GF-D8 (cell line): Measurements from ENCODE around the gene SMAD5.

Experiments used
- DNase-seq: peaks from one replicate; lab custom pipeline; 2025; lab: John Stamatoyannopoulos, UW

The SMAD5 gene

DNA sequence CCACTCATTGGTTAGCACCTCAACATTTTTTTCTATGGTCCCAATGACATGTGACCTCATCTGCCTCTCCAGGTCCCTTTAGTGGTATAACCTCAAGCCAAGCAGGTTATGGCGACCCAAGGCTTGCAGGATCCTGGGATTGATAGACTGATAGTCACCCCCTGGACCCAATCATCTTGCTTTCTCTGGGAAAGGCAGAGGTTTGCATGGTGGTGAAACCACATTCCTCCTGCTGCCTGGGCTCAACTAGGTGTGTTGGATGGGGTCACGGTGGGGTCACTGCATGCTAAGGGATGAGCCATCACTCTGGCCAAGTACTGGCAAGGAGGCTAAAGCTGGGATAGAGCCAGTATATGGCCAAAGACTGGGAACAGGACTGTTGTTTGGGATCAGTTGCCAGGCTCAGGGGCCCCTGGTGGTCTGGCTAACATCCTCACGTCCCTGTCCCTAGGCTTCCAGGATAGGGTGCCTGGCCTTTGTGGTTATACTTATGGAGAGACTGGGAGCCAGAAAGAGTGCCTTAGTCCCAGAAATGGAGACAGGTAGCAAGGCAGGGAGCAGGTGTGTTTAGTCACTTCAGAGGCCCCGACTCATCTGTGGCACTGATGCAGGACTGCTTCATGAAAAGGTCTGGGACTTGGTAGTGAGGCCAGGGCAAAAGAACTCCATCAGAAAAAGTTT, 65.0 kb downstream of the SMAD5 start:
- no peak for DNase-seq

DNA sequence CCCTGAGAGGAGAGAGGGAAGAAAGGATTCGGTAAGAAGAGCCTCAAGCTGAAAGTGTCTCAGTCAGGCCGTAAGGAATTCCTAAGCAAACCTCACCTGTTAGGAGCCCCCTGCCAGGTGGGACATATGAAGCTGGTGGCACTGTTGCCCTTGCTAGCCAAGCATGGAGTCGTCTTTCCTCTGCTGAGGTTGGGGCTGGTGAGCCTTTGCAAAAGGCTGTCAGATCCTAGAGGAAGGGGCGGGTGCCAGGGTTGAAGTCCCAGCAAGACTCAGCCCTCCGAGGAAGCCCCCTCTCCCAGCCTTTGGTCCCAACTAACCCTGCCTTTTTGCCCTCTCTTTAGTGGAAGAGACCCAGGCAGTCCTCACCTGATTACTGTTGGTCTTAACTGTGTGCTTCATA, 65.8 kb downstream of the SMAD5 start:
- no peak for DNase-seq

DNA sequence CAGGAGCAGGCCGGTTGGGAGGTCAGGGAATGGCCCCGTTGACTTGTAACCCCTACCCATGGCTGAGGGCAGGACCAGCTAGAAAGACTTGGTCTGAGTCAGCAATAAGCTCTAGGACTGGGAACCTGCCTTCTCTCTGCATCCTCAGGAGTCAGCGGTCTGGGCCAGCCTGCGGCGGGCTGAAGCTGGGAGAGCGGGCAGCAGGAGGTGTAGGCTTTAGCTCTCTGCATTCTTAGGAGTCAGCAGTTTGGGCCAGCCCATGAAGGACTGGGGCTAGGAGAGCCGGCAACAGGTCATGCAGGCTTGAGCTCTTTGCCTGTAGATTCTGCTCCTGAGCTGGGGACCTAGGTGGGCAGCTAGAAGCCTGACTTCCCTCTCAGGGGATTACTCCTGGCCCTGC, 66.8 kb downstream of the SMAD5 start:
- DNase-seq = no peak

DNA sequence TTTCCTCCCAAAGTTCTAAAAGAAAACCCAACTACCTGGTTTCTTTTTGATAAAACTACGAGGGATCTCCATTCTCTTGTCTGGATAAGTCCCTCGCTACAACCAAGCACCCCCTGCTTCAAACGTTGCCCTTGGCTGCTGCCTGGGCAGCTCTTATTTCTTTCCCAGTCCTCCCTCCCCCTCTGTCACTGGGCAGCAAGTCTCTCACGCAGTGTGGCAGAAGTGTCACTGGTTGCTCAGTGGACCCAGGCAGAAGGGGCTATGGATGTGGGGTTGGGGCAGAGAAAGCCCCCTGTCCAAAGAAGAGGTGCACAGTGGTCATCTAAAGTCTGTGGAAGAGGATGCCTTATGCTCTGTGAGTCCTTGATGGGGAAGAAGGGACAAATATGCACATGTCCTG, 67.5 kb downstream of the SMAD5 start:
- DNase-seq = no peak

DNA sequence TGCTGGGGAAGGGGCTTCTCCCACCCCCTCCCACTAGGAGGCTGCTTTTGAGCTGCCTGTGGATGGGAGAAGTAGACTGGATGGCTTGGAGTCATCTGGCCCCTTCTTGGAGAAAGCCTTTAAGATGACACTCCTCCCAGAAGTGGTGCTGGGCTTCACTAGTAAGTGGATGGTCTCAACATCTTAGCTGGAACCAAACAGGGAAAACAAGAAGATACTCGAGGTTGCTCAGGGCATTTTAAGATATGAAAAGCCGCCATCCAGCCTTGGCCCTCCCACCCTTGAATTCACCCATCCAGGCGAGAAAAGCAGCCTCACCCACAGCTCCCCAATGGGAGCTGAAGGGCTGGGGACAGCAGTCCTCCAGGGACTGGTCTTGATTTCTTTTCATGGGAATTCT, 68.1 kb downstream of the SMAD5 start:
- DNase-seq = no peak

DNA sequence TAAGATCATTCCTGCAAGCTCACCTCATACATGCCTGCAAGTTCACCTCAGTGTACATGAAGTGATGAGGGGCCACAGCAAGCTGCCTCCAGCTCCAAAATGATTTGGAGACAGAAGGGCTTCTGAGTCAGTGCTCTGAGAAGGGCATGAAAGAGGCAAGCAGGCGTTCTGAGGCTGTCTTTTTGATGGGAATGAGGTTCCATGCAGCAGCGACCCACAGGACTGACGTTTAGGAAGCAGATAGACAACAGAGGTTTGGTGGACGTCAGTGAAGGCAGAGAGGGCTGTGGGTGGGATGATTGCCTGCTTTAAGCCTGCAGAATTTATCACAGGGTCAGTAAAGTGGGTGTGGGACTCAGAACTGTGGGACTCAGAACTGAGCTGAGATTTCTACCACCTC, 69.2 kb downstream of the SMAD5 start:
- no peak for DNase-seq

DNA sequence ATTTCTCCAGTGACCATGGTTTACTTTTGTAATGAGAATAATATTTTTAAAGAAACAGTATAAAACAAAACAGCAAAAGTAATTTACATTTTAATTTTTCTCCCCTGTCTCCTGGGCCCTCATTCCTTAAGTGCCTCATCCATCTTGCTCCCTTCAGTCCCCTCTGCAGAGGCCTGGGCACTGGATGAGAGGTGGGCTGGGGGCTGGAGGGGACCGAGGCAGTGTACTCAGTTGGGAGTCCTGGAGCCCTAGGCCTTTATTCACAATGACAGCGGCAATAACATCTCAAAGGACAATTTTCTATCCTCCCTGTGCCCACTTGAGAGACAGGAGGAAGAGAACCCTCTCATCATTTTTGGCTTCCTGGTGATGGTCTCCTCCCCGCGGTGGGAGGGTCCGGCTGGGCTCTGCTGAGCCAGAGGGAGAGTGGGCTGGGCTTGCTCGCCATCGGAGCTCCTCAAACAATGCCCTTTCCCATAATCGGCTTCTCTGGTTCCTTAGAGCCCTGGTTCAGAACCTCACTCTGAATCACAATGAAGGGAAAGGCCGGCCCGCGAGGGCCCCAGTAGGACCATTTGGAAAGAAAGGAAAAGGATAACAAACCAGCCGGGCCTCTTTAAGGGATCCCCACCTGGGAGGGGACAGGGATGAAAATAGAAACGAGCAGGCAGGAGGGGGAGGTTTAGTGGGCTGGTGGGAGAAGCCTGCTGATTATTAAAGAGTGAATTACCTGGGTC, 70.0 kb downstream of the SMAD5 start:
- no peak for DNase-seq

DNA sequence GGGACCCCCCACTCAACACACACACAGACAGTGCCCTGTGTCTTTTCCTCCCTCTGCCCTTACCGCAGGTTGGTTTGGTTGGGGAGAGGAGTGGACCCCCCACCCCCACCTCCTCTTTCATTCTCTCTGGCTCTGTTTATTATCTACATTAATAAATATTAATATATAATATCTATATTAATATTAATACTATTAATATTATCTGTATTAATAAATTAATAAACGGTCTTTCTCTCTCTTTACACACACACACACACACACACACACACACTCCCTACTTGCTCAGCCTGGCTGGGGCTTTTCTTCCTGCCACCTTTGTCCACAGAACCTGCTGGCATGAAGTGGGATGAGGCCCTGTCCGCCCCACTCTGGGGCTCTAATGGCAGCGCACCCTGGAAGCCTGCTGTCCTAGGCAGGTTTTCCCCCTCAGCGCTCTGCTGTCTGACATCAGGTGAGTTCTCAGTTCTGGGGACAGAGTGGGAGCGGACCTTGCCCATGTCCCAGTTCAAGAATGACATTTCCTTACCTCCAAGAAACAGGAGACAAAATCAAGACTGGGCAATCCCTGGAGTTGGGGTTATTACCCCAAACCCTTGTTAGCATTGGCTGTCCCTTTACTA, 70.8 kb downstream of the SMAD5 start:
- no peak for DNase-seq

DNA sequence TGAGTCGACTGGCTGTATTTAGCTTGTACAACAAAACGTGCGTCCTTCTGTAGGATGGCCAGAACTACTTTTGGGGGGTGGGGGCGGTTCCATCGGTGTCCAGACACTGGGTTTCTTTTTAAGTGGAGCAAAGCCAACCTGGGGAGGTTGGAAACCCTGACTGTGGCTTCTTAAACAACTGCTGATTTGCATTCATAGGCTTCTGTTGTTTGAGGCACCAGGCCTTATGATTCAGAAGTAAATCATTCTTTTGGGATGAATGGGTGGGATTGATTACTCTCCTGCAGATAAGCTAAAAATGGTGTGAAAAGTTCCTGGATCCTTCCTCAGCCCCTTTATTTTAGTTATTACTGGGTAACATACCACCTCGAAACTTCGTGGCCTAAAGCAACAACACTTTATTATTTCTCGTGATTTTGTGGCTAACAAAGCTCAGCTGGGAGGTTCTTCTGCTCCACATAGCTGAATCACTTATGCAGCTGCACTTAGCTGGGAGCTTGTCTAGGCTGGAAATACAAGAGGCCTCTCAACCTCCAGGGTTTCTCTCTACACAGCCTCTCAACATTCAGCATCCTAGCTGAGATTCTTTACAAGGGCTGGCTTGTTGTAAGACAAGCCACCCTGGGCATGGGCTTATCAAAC, 72.5 kb downstream of the SMAD5 start:
- no peak for DNase-seq

DNA sequence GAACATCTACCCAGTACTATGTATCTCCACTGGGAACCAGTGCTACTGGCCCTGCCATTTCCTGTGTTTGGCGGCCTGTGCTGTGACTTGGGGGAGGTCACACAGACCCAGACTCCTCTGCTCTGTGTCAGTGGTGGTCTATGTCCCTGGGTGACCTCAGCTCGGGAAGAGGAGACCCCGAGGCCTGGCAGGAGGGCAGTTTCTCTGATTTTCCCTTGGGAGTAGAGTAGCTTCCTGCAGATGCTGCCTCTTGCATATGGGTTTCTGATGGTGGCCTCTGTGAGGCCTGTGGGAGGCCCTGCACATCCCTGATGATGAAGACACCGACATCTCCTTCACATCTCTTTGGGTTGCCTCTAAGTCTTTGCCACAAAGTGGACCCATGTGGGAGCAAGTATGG, 73.3 kb downstream of the SMAD5 start:
- no peak for DNase-seq

DNA sequence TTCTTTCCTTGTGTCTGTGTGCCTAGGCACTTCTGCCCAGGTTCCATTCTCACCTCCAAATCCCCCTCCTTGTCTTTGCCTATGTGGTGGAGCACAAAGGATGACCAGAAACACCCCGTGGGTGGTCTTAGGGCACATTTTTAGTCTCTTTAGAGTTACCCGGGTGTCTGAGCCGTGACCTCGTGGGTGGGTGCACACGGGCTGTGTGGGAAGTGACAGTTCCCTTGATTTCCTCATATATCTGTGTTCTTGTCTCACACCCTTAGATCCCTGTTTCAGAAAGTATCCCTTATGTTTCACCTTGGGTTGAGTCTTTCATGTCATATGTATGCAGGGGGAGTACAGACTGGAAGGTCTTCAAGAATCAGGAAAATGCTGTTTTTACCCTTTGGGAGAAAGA, 73.7 kb downstream of the SMAD5 start:
- no peak for DNase-seq

DNA sequence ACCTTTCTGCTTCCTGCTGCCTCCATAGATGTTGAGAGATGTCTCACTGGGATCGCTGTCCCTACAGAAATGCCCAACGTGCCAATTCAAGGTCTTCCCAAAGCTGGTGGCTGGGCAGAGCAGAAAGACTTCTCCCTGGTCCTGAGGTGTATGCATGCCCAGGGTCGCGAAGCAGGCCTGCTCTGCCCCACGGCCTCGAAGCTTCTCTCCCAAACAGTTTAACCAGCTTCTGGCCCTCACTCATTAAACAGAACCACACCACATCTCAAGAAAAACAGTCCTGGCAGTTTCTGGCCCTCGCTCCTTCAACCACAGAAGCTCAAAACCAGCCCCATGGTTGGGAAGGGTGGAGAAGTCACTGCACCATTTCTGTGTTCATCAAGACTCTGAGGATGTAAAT, 75.0 kb downstream of the SMAD5 start:
- DNase-seq = no peak

DNA sequence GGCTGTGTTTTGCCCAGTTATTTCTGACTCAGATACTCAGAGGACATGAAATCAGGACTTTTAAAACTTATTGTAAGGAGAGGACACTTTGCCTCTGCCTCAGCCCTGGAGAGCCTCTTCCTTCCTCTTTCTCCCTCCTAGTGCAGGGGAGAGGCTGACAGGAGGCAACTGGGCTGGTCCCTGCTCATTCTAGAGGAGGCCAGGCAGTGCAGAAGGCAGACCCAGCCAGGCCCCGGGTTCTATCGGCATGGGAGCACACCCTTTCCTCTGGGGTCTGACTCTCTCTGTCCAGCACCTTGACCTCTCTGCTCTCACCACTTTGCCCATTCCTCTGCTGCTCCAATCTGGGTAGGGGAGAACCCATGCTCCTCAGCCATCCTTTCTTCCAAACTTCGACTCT, 76.3 kb downstream of the SMAD5 start:
- no peak for DNase-seq

DNA sequence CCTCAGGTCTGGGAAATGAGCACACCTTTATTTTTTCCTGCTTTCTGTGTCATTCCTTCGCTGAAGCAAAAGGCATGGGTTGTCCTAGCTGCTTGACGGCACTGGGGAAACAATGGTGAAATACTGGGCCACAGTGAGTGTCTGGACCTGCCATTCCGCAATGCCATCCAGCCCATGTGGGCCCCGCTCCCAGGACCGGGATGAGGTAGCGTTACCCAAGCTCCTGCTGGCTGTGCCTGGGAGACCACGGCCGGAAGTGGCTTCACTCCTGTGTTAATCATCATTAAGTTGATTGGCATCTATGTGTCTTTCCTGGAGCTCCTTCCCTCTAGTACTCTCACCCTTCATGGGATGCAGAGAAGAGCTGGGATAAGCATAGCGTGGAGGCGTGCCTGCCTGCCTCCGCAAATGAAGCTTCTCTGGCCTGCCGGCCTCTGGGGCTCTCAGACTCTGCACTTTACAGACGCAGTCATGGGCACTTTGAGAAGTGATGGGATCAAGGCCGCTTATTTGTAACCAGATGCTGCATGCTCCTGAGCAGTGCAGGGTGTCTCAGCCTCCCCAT, 76.8 kb downstream of the SMAD5 start:
- DNase-seq = no peak

DNA sequence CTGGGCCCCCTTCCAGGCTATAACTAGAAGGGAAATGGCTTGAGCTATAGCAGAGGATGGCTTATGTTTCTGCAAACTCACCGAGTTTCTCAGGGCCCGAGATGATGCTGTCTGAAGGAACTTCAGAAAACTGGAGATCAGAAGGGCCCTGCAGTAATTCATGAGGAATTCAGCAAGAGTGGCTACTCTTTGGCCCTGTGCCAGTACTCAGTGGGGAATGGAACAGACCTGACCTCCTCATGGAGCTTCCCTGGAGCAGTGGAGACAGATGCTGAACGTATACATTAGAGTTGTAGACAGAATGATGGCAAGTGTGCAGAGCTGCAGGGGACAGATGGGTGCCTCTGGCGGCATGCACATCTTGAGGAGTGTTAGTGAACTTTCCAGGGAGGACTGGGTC, 77.6 kb downstream of the SMAD5 start:
- no peak for DNase-seq

DNA sequence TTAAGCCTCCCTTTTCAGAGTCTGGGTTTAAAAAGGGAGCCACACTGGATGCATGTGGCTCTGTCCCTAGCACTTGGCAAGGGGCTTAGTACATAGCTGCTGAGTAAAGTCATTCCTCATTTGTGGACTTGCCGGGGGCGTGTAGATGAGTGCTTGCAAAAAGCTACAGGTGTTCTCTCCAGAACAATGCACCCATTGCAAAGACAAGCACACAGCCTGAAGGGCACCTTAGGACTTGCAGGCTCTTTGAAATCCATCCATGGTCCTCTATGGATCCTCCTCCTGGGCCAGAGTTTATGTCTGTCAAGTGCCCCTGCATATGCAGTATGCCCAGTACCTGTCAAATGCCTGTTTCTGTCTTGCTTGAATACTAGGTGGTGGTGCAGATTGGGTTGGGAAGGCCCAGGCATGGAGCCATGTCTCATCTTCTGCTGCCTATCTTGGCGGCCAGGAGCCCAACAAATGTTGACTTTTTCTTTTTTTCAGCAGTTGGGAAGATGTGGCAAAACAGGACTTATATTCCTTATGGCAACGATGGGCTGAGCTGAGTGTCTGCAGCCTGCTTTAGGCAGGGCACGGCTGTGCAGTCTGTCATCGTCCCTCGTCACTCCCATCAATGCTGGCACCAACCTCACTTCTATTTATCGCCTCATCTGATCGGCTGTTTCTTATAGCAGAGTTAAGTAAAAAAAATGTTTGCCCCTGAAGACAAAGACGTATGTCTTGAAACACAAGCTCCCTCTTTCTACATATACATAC, 78.8 kb downstream of the SMAD5 start:
- no peak for DNase-seq

DNA sequence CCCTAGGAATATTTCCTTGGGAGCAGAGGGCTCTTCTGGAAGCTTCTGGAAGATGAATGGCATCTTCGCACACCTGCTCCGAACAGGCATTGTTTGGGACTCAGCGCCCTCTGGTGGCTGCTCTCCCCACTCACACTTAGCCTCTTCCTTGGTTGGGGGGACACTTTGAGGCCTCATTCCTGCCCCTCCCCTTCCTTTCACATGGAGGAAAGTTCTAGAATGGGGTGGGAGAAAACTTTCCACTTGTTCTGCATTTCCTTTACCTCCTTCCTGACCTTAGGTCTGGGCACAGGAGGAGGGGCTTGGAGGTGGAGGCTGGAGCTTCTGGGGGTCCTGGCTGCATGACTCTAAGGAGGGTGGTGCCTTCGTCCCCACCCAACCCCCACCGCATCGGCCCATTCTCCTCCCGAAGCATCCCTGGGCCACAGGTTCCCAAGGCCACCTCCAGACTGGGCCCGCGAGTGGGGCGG, 79.6 kb downstream of the SMAD5 start:
- no peak for DNase-seq

DNA sequence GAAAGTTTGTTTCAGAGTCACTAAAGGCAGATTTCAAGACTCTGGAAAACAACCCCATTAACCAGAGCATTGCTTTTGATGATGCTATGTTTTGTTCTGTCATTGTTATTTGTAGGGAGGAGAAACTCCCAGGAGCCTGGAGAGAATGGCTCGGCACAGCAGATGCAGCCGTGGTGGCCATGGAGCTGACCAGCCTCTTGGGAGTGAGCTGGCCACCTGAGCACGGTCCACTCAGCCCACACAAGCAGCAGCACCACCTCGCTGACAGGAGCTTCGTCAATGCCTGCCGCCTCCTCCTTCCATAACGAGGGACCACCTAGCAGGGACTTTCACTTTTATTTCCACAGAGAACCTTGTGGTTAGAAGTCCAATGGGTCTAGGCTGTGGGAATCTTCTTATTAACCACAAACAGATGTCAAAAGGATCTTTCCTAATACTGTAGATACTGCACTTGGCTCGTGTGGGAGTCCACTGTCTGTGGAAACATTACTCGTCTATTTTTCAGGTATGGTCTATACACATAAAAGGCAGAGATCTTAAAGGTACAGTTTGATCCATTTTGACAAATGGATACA, 81.4 kb downstream of the SMAD5 start:
- DNase-seq = no peak

DNA sequence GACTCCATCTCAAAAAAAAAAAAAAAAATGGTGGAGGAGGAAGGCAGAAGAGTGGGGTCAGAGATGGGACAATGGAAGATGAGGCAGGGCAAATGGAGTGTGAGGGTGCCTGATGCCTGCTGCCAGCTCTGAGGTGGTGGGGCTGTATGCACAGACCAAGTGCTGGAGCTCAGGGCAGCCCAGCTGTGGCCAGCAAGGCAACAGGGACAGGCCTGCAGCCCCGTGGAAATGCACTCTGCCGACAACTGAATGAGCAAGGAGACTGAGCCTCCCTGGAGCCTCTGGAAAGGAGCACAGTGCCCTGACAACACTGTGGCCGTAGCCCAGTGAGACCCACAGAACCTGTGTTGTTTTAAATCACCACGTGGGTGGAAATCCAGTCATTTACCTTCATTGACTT, 83.2 kb downstream of the SMAD5 start:
- no peak for DNase-seq

DNA sequence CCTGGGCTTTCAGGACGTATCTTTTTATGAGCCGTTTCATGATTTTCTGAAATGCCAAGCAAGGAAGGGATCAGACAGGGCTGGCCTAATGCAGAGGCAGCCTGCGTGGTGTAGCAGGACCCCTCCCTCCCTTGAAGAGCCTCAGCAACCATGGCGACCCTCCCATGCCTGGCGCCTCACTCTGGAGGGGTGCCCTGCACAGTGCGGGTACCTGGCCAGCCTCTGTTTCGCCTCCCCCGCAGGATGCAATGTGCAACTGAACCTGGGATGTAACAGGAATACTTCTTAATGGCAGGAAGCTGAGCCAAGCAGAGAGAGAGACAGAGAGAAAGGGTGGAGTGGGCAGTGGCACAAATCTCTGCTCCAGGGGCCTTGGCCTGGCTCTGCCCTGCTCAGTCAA, 83.6 kb downstream of the SMAD5 start:
- DNase-seq = no peak

DNA sequence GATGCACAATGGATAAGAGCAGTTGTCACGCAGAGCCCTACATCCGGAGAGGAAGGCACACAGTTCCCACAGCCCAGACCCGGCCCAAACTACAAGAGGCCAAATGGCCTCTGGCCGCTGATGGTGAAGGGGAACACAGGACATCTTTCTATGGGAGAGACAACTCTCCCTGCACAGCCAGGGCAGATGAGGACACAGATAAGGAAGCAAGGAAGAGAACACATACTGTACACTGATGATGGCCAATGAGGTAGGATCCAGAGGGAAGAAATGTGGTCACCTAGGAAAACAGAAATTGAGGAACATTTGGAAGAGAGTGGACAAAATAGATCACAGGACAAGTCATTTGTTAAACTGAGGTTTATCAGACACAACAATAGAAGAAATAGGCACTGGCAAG, 88.7 kb downstream of the SMAD5 start:
- no peak for DNase-seq
